Central memory CD4-positive, alpha-beta T cell (primary cell): ENCODE results near the gene RAB3D.
"Not testable (repeated sequence)": the region's sequence is repeated elsewhere in the genome, so short reads cannot be mapped to it uniquely, and the experiment has no call there.

ENCODE experiments used
- DNase-seq: peaks from one replicate; pipeline ENCODE4 v3.0.0; 2022

Gene RAB3D

DNA sequence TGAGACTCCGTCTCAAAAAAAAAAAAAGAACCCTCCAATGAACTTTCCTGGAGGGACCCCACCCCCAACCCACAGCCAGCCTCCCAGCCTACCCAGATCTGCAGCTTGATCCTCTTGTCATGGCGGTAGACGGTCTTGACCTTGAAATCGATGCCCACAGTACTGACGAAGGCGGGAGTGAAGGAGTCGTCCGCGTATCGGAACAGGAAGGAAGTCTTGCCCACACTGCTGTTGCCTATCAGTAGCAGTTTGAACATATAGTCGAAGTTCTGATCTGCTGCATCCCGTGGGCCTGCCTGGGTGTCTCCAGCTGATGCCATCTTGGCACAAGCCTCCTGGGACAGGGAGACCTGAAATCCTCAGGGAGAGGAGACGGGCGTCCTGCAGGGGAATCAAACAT is 2.4 kb downstream of the RAB3D start:
- no peak for DNase-seq

DNA sequence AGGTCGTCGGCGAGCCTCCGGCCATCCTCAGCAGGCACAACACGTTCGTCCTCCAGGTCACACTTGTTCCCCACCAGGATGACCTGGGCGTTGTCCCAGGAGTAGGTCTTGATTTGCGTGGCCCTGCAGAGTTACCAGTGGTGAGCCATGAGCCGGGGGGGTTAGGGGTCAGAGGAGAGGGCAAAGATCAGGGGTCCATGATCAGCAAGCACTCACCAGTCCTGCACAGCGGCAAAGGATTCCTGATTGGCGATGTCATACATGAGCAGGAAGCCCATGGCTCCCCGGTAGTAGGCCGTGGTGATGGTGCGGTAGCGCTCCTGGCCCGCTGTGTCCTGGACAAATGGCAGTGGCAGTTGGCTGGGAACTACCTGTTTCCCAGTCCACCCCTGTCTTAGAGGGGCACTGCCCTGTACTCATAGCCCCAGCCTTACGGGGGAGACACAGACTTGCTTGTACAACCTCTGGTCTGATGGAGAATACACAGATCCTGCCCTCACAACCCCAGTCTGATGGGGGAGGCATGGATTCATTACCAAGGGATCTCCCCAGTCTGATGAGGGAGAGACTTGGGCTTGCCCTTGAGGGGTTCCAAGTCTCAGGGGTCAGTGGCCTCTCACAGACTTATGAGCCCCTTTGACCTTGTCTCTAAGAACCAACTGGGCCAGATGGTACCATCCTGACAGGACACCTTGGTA is 3.9 kb downstream of the RAB3D start:
- no peak for DNase-seq

DNA sequence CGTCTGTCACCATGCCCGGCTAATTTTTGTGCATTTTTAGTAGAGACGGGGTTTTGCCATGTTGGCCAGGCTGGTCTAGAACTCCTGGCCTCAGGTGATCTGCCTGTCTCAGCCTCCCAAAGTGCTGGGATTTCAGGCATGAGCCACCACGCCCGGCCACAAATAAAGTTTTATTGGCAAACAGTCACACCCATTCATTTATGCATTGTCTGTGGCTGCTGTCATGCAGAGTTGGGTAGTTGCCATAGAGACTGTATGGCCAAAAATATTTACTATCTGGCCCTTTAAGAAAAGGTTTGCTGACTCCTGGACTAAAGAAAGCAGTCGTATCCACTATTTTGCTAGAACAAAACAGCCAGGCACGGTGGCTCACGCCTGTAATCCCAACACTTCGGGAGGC is 5.6 kb downstream of the RAB3D start:
- DNase-seq = not testable (repeated sequence)

DNA sequence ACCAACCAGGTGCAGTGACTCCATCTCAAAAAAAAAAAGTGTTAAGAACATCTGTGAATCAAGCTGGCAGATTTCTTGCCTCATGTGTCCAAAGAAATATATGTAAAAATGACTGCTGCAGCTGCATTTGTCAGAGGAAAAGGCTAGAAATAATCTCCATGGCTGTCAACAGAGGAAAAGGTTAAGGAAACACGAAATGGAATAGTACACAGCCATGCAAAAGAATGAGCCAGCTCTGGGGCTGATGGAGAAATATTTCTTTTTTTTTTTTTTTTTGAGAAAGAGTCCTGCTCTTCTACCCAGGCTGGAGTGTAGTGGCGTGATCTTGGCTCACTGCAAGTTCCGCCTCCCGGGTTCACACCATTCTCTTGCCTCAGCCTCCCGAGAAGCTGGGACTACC is 6.6 kb downstream of the RAB3D start:
- no peak for DNase-seq

DNA sequence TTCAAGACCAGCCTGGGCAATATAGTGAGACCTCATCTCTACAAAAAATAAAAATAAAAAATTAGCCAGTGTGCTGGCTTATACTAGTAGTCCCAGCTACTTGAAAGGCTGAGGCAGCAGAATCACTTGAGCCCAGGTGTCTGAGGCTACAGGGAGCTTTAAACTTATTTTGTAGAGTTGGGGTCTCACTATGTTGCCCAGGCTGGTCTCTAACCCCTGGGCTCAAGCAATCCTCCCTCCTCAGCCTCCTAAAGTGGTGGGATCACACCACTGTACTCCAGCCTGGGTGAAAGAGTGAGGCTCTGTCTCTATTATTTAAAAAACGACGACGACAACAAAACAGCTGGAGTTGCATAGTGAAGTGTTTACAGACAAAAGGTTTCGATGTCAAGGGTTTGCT is 8.0 kb downstream of the RAB3D start:
- DNase-seq = no peak

DNA sequence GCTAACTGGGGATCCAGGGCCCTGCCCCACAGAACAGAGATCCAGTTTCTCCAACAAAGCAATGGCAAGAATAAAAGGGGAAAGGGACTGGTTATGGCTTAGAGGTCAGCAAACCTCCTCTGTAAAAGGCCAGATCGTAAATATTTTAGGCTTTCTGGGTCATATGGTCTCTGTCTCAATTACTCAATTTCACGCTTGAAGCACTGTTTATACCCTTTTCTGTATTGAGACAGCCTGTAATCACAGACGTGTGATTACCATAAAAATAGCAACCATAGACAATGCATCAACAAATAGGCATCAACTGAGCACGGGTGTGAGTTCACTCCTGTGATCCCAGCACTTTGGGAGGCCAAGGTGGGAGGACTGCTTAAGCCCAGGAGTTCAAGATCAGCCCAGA is 9.3 kb downstream of the RAB3D start:
- DNase-seq = no peak

DNA sequence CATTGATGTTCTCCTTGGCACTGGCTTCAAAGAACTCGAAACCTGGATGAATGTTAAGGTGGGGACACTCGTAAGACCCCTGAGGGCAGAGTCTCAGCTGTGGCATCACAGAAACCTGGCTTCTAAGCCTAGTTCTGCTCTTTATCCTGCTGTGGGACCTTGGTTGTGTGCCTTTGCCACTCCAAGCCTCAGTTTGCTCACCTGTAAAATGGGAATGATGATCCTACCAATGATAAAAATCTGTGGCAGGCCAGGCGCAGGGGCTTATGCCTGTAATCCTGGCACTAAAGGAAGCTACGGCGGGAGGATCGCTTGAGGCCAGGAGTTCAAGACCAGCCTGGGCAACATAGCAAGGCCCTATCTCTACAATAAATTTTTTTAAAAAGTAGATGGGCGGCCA is 13.9 kb downstream of the RAB3D start:
- no peak for DNase-seq

DNA sequence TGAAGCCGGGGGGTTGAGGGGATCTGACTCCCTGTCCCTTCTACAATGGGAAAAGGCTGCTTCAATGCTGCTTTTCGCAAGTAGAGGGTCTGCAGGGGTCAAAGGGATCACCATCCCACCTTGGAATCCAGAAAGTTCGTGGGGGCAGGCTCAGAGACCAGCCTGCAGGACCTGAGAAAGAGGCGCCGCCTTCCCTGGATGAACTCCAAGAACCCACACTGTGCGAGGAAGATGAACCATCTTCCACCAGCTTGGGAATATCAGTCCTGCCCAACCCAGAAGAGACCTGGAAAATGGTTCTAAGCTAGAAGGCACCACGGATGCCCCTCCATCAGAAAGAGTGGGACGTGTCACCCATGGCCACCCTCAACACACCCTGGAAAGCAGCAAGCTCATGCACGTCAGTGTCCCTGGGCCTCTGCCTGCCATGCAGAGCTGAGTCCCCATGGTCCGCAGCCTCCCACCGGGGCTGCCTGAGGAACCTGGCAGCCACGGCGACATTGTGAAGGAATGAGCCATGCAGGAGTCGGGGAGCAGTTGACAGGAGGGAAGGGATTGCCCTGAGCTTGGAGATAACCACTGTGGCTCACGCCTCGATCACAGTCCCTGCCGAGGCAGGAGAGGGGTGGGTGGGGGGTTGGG is 14.6 kb downstream of the RAB3D start:
- no peak for DNase-seq

DNA sequence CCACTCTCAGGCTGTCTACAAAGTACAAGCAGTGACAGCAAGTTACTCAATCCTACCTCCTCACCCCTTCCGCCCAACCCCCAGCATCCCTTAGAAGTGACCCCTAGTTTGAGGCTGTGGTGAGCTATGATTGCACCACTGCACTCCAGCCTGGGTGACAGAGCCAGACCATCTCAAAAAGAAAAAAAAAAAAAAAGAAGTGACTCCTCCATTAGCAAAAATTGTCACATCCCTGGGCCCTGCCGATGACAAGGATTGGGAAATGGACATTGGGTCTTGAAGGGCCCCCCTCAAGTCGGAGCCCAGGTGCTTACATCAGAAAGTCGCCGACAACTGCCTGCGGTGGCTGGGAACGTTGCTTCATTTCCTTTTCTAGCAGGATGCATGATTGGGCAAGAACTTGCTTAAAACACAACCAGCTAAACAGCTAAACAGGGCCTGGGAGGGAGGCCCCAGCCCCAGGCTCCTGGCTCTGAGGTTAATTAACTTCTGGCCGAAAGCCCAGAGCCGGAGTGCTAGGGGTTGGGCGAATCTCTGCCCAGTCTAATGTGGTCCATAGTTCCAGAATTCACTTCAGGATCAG is 15.3 kb downstream of the RAB3D start:
- no peak for DNase-seq

DNA sequence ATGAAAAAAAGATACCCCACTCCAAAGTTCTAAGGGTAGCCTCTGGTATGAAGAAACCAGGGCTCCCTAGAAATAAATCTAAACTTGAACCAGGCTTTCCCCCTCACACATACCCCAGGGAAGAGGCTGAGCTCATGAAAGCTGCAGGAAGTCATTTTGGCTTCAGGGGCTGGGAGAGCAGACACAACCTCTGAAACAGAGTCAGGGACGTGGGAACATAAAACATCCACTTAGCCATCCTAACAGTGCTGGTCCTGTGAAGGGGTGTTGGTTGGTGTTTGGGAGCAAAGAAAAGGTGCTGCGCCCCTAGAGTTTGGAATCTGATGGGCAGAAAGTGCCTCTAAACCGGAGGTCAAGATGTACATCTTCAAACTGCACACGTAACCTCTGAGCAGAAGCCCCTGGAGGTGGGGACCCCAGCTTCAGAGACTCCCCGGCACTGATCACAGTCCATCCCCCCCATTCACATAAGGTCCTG is 15.8 kb downstream of the RAB3D start:
- DNase-seq = no peak

DNA sequence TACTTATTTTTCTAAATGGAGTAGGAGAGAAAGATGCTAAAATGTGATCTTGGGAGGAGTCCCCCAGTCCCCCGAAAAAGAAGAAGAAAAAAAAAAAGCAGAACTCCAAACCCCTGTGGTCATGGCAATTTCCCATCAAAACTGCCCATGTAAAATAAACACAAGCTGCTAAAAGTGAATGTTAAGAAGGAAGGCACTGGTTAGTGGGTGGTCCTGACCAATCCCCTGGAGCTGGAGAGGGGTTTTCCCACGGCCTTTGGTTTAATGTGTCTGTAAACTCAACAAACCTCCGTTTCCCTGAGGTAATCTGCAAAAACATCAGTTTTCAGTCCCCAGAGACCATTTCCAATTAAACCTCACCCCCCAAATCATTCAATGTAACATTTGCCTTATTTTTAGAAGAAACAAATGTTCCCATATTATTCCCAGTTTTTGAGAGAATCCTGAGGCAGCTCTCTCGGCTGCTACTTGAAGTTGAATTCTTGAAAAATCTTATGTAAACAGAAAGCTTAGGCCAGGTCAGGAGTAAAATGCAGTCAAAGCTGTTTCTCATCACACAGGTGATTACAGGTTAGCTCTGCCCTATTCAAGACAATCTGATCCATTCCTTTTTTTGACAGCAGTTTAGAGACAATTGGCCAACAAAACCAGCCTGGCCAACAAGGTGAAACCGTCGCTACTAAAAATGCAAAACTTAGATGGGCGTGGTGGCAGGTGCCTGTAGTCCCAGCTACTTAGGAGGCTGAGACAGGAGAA is 17.0 kb downstream of the RAB3D start:
- no peak for DNase-seq

DNA sequence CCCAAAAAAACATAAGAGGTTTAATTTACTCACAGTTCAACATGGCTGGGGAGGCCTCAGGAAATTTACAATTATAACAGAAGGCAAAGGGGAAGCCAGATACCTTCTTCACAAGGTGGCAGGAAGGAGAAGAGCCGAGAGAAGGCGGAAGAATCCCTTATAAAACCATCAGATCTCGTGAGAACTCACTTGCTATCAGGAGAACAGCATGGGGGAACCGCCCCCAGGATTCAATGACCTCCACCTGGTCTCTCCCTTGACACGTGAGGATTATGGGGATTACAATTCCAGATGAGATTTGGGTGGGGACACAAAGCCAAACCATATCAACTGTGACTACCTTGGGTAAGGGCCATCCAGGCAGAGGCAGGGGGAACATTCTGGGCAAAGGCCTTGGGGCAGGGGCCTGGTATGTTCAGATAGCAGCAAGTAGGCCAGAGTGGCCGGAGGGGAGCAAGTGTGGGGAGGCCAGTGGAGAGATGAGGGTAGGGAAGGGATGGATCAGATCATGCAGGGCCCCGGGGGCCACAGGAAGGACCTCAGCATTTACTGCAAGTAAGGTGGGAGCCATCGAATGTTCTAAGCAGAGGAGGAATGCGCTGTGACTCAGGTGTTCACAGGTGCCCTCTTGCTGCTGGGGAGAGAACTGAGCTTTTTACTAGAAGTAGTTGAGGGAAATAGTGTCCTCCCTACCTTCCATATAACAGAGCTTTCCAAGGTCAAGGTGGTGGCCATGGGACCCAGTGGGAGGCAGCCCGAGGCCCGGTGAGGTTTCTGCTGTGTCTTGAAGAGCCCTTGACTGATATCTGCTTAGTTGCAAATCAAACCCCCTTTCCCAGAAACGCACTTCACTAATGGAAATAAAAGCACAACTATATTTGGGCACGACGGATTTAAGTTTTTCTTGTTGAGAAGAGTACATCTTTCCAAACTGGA is 18.0 kb downstream of the RAB3D start:
- DNase-seq = no peak

DNA sequence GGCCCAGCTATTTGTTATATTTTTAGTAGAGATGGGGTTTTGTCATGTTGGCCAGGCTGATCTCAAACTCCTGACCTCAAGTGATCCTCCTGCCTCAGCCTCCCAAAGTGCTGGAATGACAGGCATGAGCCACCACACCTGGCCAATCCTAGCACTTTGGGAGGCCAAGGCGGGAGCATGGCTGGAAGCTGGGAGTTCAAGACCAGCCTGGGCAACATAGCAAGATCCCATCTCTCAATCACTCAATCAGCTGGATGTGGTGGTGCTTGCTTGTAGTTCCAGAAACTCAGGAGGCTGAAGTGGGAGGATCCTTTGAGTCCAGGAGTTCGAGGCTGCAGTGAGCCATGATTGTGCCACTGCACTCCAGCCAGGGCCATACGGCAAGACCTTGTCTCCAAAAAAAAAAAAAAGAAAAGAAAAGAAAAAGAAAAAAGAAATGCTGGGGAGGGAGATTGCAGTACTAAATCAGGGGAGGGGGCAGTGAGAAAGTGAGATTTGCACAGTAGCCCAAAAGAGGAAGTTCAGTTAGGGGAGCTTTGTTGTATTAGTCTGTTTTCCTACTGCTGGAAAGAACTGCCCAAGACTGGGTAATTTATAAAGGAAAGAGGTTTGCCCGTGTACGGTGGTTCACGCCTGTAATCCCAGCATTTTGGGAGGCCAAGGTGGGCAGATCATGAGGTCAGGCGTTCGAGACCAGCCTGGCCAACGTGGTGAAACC is 19.0 kb downstream of the RAB3D start:
- not testable (repeated sequence) for DNase-seq

DNA sequence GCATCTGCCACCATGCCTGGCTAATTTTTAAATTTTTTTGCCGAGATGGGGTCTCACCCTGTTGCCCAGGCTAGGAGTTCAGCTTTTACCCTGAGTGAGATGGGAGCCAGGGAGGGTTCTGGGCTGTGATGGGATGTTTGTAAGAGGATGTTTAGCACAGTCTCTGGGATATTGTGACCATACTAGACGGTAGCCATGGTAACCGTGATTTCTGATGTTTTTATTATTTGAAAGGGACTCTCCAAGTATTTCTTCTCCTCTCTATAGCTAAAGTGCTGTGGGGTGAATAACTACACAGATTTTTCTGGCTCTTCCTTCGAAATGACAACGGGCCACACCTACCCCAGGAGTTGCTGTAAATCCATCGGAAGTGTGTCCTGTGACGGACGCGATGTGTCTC is 33.1 kb downstream of the RAB3D start:
- no peak for DNase-seq

DNA sequence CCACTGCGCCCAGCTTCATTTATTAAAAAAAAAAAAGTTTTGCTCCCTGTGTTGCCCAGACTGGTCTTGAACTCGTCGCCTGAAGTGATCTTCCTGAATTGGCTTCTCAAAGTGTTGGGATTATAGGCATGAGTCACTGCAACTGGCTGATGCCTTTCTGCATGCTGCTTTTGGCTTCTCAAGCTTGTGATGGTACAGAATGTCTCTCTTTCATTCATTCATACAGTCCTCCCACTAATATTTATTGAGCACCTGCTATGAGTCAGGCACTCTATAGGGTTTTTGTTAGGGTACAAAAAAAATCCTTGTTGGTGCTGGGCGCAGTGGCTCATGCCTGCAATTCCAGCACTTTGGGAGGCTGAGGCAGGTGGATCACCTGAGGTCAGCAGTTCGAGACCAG is 34.5 kb downstream of the RAB3D start:
- DNase-seq = no peak

DNA sequence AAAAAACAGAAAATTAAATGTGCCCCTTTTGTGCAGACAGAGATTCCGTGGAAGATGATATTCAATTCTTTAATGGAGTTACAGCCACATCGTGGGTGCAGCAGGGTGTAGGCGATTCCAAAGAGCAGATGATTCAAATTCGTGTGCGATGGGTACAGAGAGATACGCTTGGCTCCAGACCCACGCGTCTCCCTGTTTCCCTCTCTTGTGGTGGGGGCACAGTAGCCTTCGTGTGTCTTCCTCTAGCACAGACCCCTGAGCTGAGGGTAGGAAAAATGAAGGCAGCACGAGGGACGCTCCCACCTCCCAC is 38.7 kb downstream of the RAB3D start:
- no peak for DNase-seq

DNA sequence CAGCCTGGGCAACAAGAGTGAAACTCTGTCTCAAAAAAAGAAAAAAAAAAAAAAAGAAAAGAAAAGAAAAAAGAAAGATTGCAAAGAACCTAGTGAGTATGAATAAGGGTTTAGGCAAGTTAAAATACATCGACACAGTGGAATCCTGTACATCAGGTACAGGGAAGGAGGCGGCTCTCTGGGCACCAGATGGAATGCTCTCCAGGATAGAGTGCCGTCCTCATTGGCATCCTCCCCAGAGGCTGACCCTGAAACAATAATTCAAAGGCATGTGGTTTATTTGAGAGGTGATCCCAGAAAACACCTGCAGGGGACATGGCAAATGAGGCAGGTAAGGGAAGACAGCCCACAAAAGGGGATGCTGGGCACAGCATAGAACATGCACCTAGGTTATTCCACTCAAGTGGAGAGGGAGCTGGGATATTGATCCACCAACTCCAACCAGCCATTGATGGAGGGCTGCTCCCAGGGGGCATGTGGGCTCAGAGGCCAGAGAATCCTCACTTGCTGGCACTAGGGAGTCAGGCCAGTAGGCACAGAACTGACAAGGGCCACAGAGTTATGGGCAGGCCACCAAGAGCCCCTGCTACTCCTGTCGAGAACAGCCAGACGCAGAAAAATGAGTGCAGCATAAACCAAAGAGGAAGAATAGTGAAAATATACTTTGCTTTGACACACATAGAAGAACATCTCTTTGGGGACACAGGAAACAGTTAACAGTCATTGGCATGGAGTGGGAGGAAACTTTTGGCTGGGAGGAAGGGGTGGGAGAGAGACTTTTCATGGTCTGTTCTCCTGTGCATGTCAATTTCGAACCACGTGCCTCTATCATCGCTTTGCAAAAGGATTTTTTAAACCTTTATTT is 39.3 kb downstream of the RAB3D start:
- DNase-seq = no peak

DNA sequence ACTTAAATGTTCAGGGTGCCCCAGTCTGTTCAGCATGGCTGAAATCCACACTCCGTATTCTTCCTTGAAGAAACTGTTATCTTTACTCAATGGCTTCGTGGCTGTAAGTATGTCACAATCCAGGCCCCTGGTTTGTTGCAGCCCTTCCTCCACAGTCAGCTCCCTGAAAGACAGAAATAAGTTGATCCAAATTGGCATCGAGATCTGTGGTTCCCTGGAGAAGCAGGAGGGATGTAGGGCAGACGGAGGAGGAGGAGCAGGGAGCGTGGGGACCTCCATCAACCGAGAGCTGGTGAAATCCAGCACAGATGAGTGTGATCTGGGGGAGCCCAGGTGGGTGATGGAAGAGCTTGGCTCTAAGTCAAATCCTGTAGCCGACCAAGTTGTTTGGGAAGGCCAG is 43.2 kb downstream of the RAB3D start:
- no peak for DNase-seq

DNA sequence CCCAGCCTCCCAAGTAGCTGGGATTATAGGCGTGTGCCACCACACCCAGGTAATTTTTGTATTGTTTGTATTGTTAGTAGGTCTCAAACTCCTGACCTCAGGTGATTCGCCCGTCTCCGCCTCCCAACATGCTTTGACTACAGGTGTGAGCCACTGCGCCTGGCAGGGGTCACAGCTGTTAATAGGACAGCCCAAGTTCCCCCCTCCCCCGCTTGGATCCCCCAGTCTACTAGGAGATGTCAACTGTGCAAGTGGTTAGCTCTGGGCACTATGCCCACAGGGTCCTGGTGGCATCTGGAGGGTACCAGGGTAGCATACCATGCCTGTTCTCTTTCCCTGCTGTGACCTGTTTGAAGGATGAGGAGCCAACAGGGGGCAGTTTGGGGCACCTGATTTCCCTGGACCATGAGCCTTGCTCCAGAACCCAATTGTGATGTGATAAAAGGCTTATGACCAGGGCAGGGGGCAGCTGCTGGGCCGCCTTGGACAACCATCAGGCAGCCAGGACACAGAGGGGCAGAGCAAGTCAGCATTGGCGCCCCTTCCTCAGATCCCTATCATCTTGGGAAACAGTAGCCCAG is 43.7 kb downstream of the RAB3D start, which contains the start of gene TSPAN16:
Gene TSPAN16 (plus strand): TSS at position 496 of the 581 bp plus-strand sequence. CDS start 138 bp downstream, outside the sequence.
- DNase-seq = no peak

DNA sequence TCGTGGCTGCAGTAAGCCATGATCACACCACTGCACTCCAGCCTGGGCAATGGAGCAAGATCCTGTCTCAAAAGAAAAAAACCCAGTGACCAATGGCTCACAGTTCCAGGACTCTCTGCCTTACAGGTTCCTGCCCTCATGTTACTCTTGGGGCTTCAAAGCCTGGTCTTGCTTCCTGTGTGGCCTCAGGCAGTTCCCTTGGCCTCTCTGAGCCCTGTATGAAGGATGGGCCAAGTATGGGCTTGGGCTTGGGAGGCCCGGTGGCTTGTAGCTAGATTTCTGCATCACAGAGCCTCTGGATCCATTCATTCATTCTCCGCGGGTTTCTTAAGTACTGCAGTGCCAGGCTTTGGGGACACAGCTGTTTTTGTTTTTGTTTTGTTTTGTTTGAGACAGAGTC is 44.3 kb downstream of the RAB3D start:
- no peak for DNase-seq
